Gastroesophageal sphincter (tissue), 4 donors: ENCODE measurements around the gene FSCN2. TPM values are rescaled to one million over a fixed set of nuclear protein-coding genes. Genes with fewer than 3 reads are reported as not detected.
A peak's percentile ranks its signal among the peaks of the same experiment; 100 is the strongest.

Source experiments
- ATAC-seq: fragments of 150-250 bp; one replicate; pipeline ENCODE4 v1.9.1; 2016; ENCODE audit warnings: mild to moderate bottlenecking, moderate library complexity
- H3K27ac ChIP-seq, 4 donors: fragments of 200-600 bp; sonication (generic) in 3 of 4; 1 replicate in 3 of 4; 2 replicates in 1 of 4; pipeline ENCODE4 v1.5.1; 2016 to 2019
- H3K27me3 ChIP-seq: fragments of 200-600 bp; sonication (generic); one replicate; pipeline ENCODE4 v1.5.1; 2019
- H3K36me3 ChIP-seq, 2 donors: fragments of 200-600 bp; sonication (generic); one replicate each; pipeline ENCODE4 v1.5.1; 2019; ENCODE audit warnings: control low read depth in 1 of 2
- H3K4me1 ChIP-seq, 3 donors: fragments of 200-600 bp; sonication (generic); 1 replicate in 2 of 3; 2 replicates in 1 of 3; pipeline ENCODE4 v1.5.1; 2016 to 2019; ENCODE audit warnings: control low read depth in 2 of 3
- H3K4me3 ChIP-seq, 2 donors: fragments of 200-600 bp; sonication (generic); one replicate each; pipeline ENCODE4 v1.5.1; 2019; ENCODE audit warnings: mild to moderate bottlenecking in 1 of 2, moderate library complexity in 1 of 2
- H3K9me3 ChIP-seq, 3 donors: fragments of 200-600 bp; sonication (generic); one replicate each; pipeline ENCODE4 v1.5.1; 2017 to 2019; ENCODE audit warnings: control low read depth in 2 of 3
- CTCF ChIP-seq, 4 experiments: fragments of 200-600 bp in 2 of 4; fragments of 450-650 bp in 2 of 4; sonication (generic) in 1 of 4; IDR thresholded peaks; one replicate each; pipeline ENCODE4 v1.5.1; 2017 to 2019; ENCODE audit warnings: antibody characterized with exemption in 4 of 4, mild to moderate bottlenecking in 2 of 4, moderate library complexity in 2 of 4
- EP300 ChIP-seq: sonication (generic); formaldehyde crosslinking; IDR thresholded peaks from one replicate; pipeline ENCODE4 v1.6.1; 2017; ENCODE audit warnings: antibody characterized with exemption, mild to moderate bottlenecking
- POLR2A ChIP-seq, 2 donors: fragments of 450-650 bp; IDR thresholded peaks; one replicate each; pipeline ENCODE4 v1.6.1; 2017; ENCODE audit warnings: antibody characterized with exemption in 2 of 2, mild to moderate bottlenecking in 2 of 2, moderate library complexity in 1 of 2
- POLR2AphosphoS5 ChIP-seq: sonication (generic); formaldehyde crosslinking; IDR thresholded peaks from one replicate; pipeline ENCODE4 v1.6.1; 2017; ENCODE audit warnings: antibody characterized with exemption
- WGBS, 2 donors: methylation state at CpG; one replicate each; pipeline ENCODE4 v1.1.5; 2018; ENCODE audit warnings: low coverage in 1 of 2; 5-methylcytosine and 5-hydroxymethylcytosine counted together
- total RNA-seq, 4 donors: library from RNA; depleted of rRNA; stranded (reverse); fragments of >200 nt; gene quantifications; one replicate each; pipeline ENCODE4 v1.1.0, GENCODE V29; 2016

Gene FSCN2
- total RNA-seq, 4 donors from 2014 or later: 0.49 to 2.1 (median 1.0) TPM

DNA sequence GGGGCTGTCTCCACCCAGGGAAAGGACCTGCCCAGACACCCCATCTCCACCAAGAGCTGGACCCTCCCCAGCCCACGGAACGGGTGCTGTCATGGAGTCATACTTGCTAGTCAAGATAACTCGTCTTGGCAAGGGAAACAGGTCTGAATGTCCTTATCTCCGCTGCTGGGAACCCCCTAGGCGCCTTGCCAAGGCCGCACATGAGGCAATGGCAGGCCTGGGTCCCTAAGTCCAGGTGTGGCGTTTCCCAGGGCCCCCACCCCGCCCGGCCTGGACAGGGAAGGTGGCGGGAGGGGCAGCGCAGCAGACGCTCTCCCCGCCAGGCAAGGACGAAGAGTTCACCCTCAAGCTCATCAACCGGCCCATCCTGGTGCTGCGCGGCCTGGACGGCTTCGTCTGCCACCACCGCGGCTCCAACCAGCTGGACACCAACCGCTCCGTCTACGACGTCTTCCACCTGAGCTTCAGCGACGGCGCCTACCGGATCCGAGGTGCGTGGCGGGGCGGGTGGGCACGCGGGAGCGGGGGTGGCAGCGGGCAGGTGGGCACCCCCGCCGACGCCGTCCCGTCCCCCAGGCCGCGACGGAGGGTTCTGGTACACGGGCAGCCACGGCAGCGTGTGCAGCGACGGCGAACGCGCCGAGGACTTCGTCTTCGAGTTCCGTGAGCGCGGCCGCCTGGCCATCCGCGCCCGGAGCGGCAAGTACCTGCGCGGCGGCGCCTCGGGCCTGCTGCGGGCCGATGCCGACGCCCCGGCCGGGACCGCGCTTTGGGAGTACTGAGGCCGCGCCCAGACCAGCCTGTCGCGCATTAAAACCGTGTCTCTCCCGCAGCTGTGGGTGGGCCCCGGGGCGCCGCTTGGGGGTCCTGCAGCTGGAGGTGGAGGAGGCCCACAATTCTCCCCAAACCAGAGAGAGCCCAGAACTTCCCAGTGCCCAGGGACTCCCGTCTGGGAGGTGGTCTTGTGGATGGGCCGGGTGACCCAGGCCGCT, 8.4 kb downstream of the FSCN2 start:
- H3K27me3 ChIP-seq: peaks cover 55% of the 10 kb centered on the region
- WGBS, 2 donors: 13% methylated on average over 4 of the region's 89 CpGs; no CpG with 5 or more reads in 1 of the 2 donors
- H3K4me3 ChIP-seq: no peak overlapping the region
- H3K27ac ChIP-seq: no peak overlapping the region
- H3K9me3 ChIP-seq: no peaks in the 10 kb centered on the region
- TF ChIP-seq CTCF (IDR thresholded peaks at IDR 0.05): no peak
- TF ChIP-seq POLR2A (IDR thresholded peaks at IDR 0.05): peak in 1 of 2 donors; percentile 8
- peaks cover 0 to 39% of the 10 kb centered on the region in 2 donors for H3K36me3 ChIP-seq
- peaks cover 0 to 18% (median 8%) of the 10 kb centered on the region in 3 donors for H3K4me1 ChIP-seq
- no peak for ATAC-seq

GRCh38 chr17:81537343-81537855, 9.2 kb downstream of the FSCN2 start:
- ATAC-seq: peak; percentile 49
- H3K4me1 ChIP-seq: peaks cover 0 to 18% (median 8%) of the 10 kb centered on the region in 3 donors
- TF ChIP-seq CTCF (IDR thresholded peaks at IDR 0.05): peak in 3 of 4 experiments; percentile 59 to 77 (median 75)
- TF ChIP-seq POLR2A (IDR thresholded peaks at IDR 0.05): no peak
- peaks cover 0 to 44% of the 10 kb centered on the region in 2 donors for H3K36me3 ChIP-seq
- no peak overlapping the region for H3K4me3 ChIP-seq
- H3K27ac ChIP-seq: no peak overlapping the region
- no CpG with 5 or more reads among the region's 17 CpGs for WGBS, 2 donors
- H3K9me3 ChIP-seq: no peaks in the 10 kb centered on the region
- peaks cover 55% of the 10 kb centered on the region for H3K27me3 ChIP-seq

GRCh38 chr17:81537856-81538555, 9.8 kb downstream of the FSCN2 start:
- peaks cover 52% of the 10 kb centered on the region for H3K27me3 ChIP-seq
- peaks cover 0 to 50% of the 10 kb centered on the region in 2 donors for H3K36me3 ChIP-seq
- H3K4me3 ChIP-seq: no peak overlapping the region
- TF ChIP-seq EP300: no peak
- H3K9me3 ChIP-seq: no peaks in the 10 kb centered on the region
- H3K27ac ChIP-seq: no peak overlapping the region
- peaks cover 0 to 18% (median 8%) of the 10 kb centered on the region in 3 donors for H3K4me1 ChIP-seq
- 72 to 90% methylated on average over 3 to 7 of the region's 26 CpGs for WGBS, 2 donors
- no peak for ATAC-seq

DNA sequence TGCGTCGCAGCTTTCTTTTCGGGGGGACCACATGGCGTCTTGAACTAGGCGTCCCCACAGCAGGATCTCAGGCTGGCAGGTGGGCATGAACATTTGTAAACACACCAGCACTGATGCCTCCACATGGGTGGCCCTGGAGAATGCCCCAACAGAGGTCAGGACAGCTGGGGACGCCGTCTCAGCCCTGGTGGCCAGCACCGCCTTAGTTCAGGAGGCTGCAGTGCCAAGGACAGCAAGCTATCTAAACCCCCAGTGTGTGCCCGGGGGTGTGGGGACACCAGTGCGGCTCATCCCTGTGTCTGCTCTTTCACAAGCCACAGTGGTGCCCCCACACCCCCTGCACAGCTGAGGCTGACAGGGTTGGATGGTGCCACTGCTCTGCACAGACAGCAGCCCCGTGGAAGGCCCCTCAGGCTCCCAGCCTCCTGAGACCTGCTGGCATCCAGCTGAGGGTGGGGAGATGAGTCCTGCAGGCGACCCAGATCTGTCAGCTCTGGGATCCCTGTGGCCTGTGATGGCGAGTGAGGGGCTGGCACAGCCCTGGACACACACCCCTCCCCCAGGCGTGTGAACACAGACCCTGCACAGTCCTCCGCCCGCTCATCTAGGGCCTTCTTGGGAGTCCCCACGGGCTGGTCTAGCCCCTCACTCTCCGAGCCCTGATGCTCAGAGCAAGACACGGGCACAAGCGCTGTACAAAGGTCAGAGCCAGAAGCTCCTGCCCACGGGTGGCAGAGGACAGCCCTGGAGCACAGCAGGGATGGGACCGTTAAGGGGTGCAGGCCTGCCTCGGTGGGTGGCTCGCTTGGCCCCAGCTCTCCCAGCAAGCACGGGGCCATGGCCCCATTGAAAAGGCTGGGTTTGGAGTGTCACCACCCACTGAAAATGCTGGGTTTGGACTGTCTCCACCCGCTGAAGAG, 10.7 kb downstream of the FSCN2 start:
- Histone ChIP-seq H3K36me3 (peaks cover 0 to 59% of the 10 kb centered on the region in 2 donors), H3K4me1 (peaks cover 0 to 18% (median 8%) of the 10 kb centered on the region in 3 donors), H3K4me3 (no peak overlapping the region), H3K27me3 (peaks cover 43% of the 10 kb centered on the region), H3K27ac (no peak overlapping the region), H3K9me3 (no peaks in the 10 kb centered on the region)
- no peak for TF ChIP-seq EP300
- no peak for TF ChIP-seq POLR2A (IDR thresholded peaks at IDR 0.05)
- no peak for TF ChIP-seq CTCF (IDR thresholded peaks at IDR 0.05)
- TF ChIP-seq POLR2AphosphoS5: no peak
- WGBS, 2 donors: 80% methylated on average over 1 of the region's 26 CpGs; no CpG with 5 or more reads in 1 of the 2 donors
- ATAC-seq: no peak
